Pulmonary artery endothelial cell (primary cell): ENCODE measurements around the gene DRGX. TPM values are rescaled to one million over a fixed set of nuclear protein-coding genes. Genes with fewer than 3 reads are reported as not detected.

Experiments
- DNase-seq: peaks from one replicate; pipeline ENCODE4 v3.0.0-alpha.2; 2011; ENCODE audit warnings: low read depth, low spot score
- total RNA-seq: library from RNA; depleted of rRNA; stranded (reverse); fragments of >200 nt; gene quantifications from 2 replicates; pipeline ENCODE4 v1.2.3, GENCODE V29; 2014

Gene DRGX
- total RNA-seq, result not detected in 2 replicates

GRCh38 chr10:49395741-49396665, at the start of gene DRGX:
TSS of gene DRGX (minus strand) at chr10:49396089. CDS start at chr10:49395440, 649 bp downstream.
- DNase-seq, result no peak

GRCh38 chr10:49444349-49444748, 48.5 kb upstream of the DRGX start:
- no peak for DNase-seq

DNA sequence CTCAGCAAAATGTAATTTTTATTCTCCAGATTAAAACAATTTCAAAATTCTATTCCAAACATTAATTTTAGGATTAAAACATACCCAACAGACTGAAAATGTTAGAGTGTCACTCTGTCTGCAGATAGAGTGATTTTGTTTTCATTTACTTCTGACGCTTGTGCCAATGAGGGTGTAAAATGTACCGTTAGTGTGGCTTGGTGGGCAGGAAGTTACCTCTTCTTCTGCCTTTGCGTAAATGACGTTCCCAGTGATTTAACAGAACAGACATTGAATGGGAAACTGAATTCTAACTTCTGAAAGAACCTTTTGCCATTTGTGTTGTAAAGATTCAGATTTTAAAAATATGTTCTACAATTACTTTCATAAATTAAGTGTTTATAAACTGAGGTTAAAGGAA, 47.0 kb upstream of the DRGX start:
- no peak for DNase-seq

GRCh38 chr10:49441488-49442476, 45.9 kb upstream of the DRGX start:
- DNase-seq, result no peak

DNA sequence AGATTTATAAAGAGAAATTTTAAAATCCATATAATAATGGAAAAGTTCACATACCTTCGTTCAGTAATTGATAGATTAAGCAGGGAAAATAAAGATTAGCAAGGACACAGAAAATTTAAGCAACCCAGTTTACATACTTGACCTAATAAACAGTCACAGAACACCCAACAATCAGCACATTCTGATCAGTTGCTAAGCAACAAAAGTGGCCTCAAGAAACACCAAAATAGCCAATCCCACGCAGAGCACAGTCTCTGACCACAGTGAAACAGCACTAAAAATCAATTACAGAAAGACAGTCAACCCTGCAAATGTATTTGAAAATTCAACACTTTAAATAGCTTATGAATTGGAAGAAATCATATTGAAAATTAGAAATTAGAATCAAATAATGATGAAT, 39.3 kb upstream of the DRGX start:
- DNase-seq, result no peak

DNA sequence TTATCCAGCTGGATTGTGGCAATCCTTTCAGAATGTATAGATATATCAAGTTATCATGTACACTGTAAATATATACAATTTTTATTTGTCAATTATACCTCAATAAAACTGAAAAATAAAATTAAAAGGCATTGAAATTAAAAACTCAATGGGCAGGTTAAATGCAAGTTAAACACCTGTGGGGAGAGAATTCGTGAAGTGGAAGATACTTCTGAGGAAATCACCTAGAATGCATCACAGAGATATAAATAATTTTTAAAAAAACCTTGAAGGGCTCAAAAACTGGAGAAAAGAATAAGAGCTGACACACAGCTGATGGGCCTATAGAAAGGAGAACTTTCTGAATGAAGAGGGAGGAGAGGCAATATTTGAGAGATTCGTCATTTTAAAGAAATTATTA, 37.2 kb upstream of the DRGX start:
- no peak for DNase-seq

- no peak for DNase-seq
Observed at GRCh38 chr10:49431426-49431825, 35.5 kb upstream of the DRGX start.

DNA sequence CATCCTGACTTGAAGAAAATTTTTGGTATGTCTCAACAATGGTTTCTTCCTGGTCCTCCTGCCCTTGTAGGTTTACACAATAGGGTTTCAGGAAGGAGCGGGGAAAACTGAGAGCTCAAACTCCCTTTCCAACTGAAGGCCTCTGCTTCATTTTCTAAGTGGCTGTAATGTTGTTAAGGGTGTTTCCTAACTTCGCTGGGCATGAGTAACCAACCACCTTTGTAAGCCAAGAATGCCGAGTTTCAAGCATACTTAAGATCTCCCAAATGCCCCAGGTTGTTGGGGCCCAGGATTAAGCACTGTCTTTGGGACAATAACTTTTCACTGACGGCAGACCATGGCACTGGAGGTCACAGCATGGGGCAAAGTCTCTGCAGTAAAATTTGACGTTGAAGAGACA, 33.6 kb upstream of the DRGX start:
- DNase-seq, result no peak

GRCh38 chr10:49426490-49427360, 30.8 kb upstream of the DRGX start:
- no peak for DNase-seq

GRCh38 chr10:49419005-49419404, 23.1 kb upstream of the DRGX start:
- DNase-seq, result no peak

DNA sequence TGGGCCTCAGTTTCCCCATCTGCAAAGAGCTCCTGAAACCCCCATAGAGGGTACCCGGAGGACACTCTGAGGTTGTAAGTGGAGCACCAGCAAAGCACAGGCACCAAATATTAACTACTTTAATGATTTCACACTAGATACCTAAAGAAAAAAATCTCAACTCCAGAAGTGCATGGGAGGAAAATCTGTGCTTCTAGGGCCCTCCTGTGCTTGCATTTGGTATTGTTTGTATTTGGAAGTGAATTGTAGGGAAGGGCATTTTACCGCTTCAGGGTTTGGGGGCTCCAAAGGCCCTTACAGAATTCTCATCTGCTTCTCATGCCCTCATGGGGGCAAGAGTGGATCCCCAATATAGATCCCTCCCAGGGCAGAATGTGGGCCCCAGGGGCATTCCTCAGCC, 22.4 kb upstream of the DRGX start:
- no peak for DNase-seq

DNA sequence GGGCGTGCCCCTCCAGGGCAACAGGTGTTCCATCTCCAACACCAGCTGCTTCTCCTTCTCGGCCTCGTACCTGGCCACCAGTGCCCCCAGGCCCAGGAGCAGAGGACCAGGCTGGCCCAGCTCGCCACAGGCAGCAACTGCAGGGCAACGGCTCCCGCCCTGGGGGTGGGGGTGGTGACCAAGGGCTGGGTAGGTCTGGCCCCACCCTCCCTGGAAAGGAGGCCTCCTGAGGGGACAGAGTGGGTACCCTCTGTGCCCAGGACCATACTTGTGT, 22.1 kb upstream of the DRGX start:
- DNase-seq, result no peak

- no peak for DNase-seq
Observed at GRCh38 chr10:49417311-49418052, 21.6 kb upstream of the DRGX start.

GRCh38 chr10:49415846-49416245, 20.0 kb upstream of the DRGX start:
- no peak for DNase-seq

- no peak for DNase-seq
Observed at GRCh38 chr10:49415109-49415508, 19.2 kb upstream of the DRGX start.

DNA sequence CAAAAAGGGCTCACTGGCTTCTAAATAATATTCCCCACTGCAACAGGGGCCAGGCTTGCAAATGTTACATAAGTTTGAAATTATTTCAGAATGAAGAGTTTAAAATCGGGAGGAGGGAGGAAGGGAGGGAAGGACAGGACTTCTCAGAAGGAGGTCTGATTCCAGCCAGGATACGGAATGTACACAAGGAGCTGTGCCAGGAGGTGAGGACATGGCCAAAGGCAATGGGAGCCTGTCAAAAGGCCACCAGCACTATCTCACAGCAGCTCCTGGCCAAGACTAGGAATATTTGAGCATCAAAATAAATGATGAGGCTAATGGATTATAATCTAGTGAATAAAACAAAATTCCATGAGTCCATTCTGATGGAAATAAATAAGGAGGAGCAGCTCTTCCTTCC, 18.6 kb upstream of the DRGX start:
- DNase-seq, result no peak

DNA sequence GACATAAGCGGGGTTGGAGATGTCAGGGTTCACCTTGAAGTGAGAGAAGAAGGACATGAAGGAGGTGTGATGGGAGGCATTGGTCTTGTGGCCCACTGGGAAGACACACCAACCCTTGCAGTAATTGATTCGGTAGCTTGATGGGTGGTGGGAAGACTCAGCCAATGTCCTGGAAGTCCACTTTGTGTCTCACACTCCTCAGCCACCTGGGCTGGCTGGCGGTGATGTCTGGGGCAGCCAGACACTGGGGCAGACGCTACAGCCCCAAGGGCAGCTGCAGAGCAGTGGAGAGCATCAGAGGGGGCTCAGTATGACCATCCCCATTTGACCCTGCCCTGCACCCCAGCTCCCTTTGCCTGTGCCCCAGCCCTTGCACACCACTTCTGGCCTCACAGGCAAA, 16.7 kb upstream of the DRGX start:
- no peak for DNase-seq

GRCh38 chr10:49410365-49411074, 14.6 kb upstream of the DRGX start:
- DNase-seq, result no peak

- DNase-seq, result no peak
Observed at GRCh38 chr10:49409755-49410154, 13.9 kb upstream of the DRGX start.
